ENCODE results near the gene CDKN2B-AS1.

The CDKN2B-AS1 gene

GRCh38 chr9:22002038-22002437 is 7.4 kb downstream of the CDKN2B-AS1 start:
- H3K4me1 ChIP-seq (ENCODE audit: insufficient read depth, low read length), result no peaks in the 10 kb centered on the region
- H3K27me3 ChIP-seq (ENCODE audit: insufficient read depth, low read length), result peaks cover 67% of the 10 kb centered on the region

GRCh38 chr9:22005021-22005701 is 10.6 kb downstream of the CDKN2B-AS1 start:
- Histone ChIP-seq H3K4me1 (ENCODE audit: insufficient read depth, low read length) (peaks cover 4% of the 10 kb centered on the region), H3K27me3 (ENCODE audit: insufficient read depth, low read length) (peaks cover 50% of the 10 kb centered on the region), H3K4me3 (ENCODE audit: low read length) (no peak overlapping the region), H3K36me3 (ENCODE audit: insufficient read depth, low read length) (no peaks in the 10 kb centered on the region), H3K9me3 (ENCODE audit: low read length) (no peaks in the 10 kb centered on the region), H2AFZ (ENCODE audit: low read depth, low read length) (no peak overlapping the region)

More at GRCh38 chr9:22002038-22002437, 7.4 kb downstream of the CDKN2B-AS1 start:
- Histone ChIP-seq H3K9me3 (ENCODE audit: low read length) (no peaks in the 10 kb centered on the region), H3K4me3 (ENCODE audit: low read length) (no peak overlapping the region), H2AFZ (ENCODE audit: low read depth, low read length) (no peak overlapping the region), H3K36me3 (ENCODE audit: insufficient read depth, low read length) (no peaks in the 10 kb centered on the region)

- Histone ChIP-seq H2AFZ (ENCODE audit: low read depth, low read length) (no peak overlapping the region), H3K4me3 (ENCODE audit: low read length) (no peak overlapping the region), H3K4me1 (ENCODE audit: insufficient read depth, low read length) (peaks cover 4% of the 10 kb centered on the region), H3K27me3 (ENCODE audit: insufficient read depth, low read length) (peaks cover 47% of the 10 kb centered on the region), H3K36me3 (ENCODE audit: insufficient read depth, low read length) (no peaks in the 10 kb centered on the region), H3K9me3 (ENCODE audit: low read length) (no peaks in the 10 kb centered on the region)
Measured at GRCh38 chr9:22005702-22006606, 11.4 kb downstream of the CDKN2B-AS1 start.

DNA sequence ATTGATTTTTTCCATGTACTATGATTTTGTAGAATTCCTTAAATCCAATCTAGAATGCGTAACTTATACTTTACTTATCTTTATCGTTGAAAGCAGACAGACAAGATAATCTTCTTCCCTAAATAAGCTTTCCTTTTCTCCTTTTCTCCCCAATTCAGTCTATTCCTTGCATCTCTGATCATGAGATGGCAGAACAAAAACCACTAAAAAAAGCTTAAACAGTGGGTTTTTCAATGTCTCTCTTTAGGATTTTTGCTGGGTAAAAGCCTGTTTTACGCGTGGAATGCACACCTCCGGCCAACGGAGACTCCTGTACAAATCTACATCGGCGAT is 13.8 kb downstream of the CDKN2B-AS1 start:
- Histone ChIP-seq H3K4me1 (ENCODE audit: insufficient read depth, low read length) (peaks cover 4% of the 10 kb centered on the region), H3K27me3 (ENCODE audit: insufficient read depth, low read length) (peaks cover 40% of the 10 kb centered on the region), H2AFZ (ENCODE audit: low read depth, low read length) (peak overlapping the region; percentile 89), H3K4me3 (ENCODE audit: low read length) (peak overlapping the region; percentile 57), H3K9me3 (ENCODE audit: low read length) (no peaks in the 10 kb centered on the region), H3K36me3 (ENCODE audit: insufficient read depth, low read length) (no peaks in the 10 kb centered on the region)

GRCh38 chr9:22008717-22009505 is 14.3 kb downstream of the CDKN2B-AS1 start, which contains the start of gene CDKN2B:
TSS of gene CDKN2B (minus strand) at chr9:22009305. CDS start at chr9:22008953, 352 bp downstream.
- Histone ChIP-seq H3K36me3 (ENCODE audit: insufficient read depth, low read length) (no peaks in the 10 kb centered on the region), H3K9me3 (ENCODE audit: low read length) (no peaks in the 10 kb centered on the region), H3K27me3 (ENCODE audit: insufficient read depth, low read length) (peaks cover 35% of the 10 kb centered on the region), H2AFZ (ENCODE audit: low read depth, low read length) (peak within 1 kb of the TSS; percentile 89), H3K4me3 (ENCODE audit: low read length) (peak within 1 kb of the TSS; percentile 57), H3K4me1 (ENCODE audit: insufficient read depth, low read length) (peaks cover 4% of the 10 kb centered on the region)

DNA sequence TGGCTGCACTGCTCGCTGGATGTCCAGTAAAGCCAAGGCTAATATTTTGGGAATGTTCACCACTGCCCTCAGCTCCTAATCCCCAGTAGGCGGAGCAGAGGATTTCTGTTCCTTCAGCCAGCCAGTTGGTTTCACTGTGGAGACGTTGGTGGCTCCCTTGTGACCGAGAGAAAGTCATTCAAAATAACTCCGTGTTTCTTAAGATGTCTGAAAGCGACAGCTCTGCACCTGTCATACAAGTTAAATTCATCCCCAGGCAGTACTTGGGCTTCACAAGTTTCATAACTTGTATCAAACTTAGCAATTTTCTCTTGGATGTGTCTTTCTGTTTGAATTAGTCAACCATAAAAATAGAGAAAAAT is 14.9 kb downstream of the CDKN2B-AS1 start:
- Histone ChIP-seq H3K4me1 (ENCODE audit: insufficient read depth, low read length) (peaks cover 4% of the 10 kb centered on the region), H2AFZ (ENCODE audit: low read depth, low read length) (peak overlapping the region; percentile 89), H3K36me3 (ENCODE audit: insufficient read depth, low read length) (no peaks in the 10 kb centered on the region), H3K27me3 (ENCODE audit: insufficient read depth, low read length) (peaks cover 30% of the 10 kb centered on the region), H3K4me3 (ENCODE audit: low read length) (peak overlapping the region; percentile 57), H3K9me3 (ENCODE audit: low read length) (no peaks in the 10 kb centered on the region)

- Histone ChIP-seq H3K27me3 (ENCODE audit: insufficient read depth, low read length) (peaks cover 15% of the 10 kb centered on the region), H3K4me1 (ENCODE audit: insufficient read depth, low read length) (peaks cover 4% of the 10 kb centered on the region), H3K4me3 (ENCODE audit: low read length) (no peak overlapping the region), H3K36me3 (ENCODE audit: insufficient read depth, low read length) (no peaks in the 10 kb centered on the region), H3K9me3 (ENCODE audit: low read length) (no peaks in the 10 kb centered on the region), H2AFZ (ENCODE audit: low read depth, low read length) (no peak overlapping the region)
Measured at GRCh38 chr9:22010866-22011625, 16.5 kb downstream of the CDKN2B-AS1 start.

GRCh38 chr9:22022396-22022795 is 27.8 kb downstream of the CDKN2B-AS1 start:
- H3K4me3 ChIP-seq (ENCODE audit: low read length), result no peak overlapping the region
- no peaks in the 10 kb centered on the region for H3K4me1 ChIP-seq (ENCODE audit: insufficient read depth, low read length)
- H2AFZ ChIP-seq (ENCODE audit: low read depth, low read length), result no peak overlapping the region
- no peaks in the 10 kb centered on the region for H3K27me3 ChIP-seq (ENCODE audit: insufficient read depth, low read length)
- no peaks in the 10 kb centered on the region for H3K36me3 ChIP-seq (ENCODE audit: insufficient read depth, low read length)
- no peaks in the 10 kb centered on the region for H3K9me3 ChIP-seq (ENCODE audit: low read length)

- no peaks in the 10 kb centered on the region for H3K9me3 ChIP-seq (ENCODE audit: low read length)
- no peak overlapping the region for H3K4me3 ChIP-seq (ENCODE audit: low read length)
- no peaks in the 10 kb centered on the region for H3K36me3 ChIP-seq (ENCODE audit: insufficient read depth, low read length)
- peaks cover 5% of the 10 kb centered on the region for H3K4me1 ChIP-seq (ENCODE audit: insufficient read depth, low read length)
- H2AFZ ChIP-seq (ENCODE audit: low read depth, low read length), result no peak overlapping the region
- no peaks in the 10 kb centered on the region for H3K27me3 ChIP-seq (ENCODE audit: insufficient read depth, low read length)
Measured at GRCh38 chr9:22026696-22027095, 32.1 kb downstream of the CDKN2B-AS1 start.

GRCh38 chr9:22028394-22028793 is 33.8 kb downstream of the CDKN2B-AS1 start:
- H3K36me3 ChIP-seq (ENCODE audit: insufficient read depth, low read length), result no peaks in the 10 kb centered on the region
- H3K4me3 ChIP-seq (ENCODE audit: low read length), result no peak overlapping the region
- H3K27me3 ChIP-seq (ENCODE audit: insufficient read depth, low read length), result no peaks in the 10 kb centered on the region
- no peaks in the 10 kb centered on the region for H3K9me3 ChIP-seq (ENCODE audit: low read length)
- no peak overlapping the region for H2AFZ ChIP-seq (ENCODE audit: low read depth, low read length)
- peaks cover 5% of the 10 kb centered on the region for H3K4me1 ChIP-seq (ENCODE audit: insufficient read depth, low read length)

DNA sequence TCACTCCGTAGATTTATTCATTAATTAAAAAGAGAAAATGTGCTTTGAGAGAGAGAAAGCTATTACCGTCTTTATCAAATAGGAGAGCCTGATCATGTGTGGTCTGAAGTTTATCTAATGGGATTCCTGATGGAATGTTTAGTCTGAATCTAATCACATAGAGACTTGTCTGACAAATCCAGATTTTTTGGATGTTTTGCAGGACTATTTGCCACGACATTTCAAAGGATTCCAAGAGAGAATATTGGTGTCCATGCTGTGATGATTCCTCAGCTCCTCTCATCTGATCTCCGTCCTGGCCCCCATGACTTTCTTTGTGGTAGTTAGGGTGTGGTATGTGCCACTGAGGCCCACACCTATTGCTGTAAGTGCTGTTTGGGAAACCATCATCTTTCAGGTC is 34.6 kb downstream of the CDKN2B-AS1 start:
- Histone ChIP-seq H3K4me3 (ENCODE audit: low read length) (no peak overlapping the region), H3K4me1 (ENCODE audit: insufficient read depth, low read length) (peaks cover 5% of the 10 kb centered on the region), H2AFZ (ENCODE audit: low read depth, low read length) (no peak overlapping the region), H3K36me3 (ENCODE audit: insufficient read depth, low read length) (no peaks in the 10 kb centered on the region), H3K27me3 (ENCODE audit: insufficient read depth, low read length) (no peaks in the 10 kb centered on the region), H3K9me3 (ENCODE audit: low read length) (no peaks in the 10 kb centered on the region)

- Histone ChIP-seq H3K9me3 (ENCODE audit: low read length) (no peaks in the 10 kb centered on the region), H3K4me1 (ENCODE audit: insufficient read depth, low read length) (peaks cover 5% of the 10 kb centered on the region), H3K36me3 (ENCODE audit: insufficient read depth, low read length) (no peaks in the 10 kb centered on the region), H3K27me3 (ENCODE audit: insufficient read depth, low read length) (no peaks in the 10 kb centered on the region), H2AFZ (ENCODE audit: low read depth, low read length) (no peak overlapping the region), H3K4me3 (ENCODE audit: low read length) (no peak overlapping the region)
Measured at GRCh38 chr9:22030101-22030598, 35.6 kb downstream of the CDKN2B-AS1 start.
